HG03097 (cell line): Measurements from ENCODE around the gene COX14.
"Not testable (repeated sequence)": the region's sequence is repeated elsewhere in the genome, so short reads cannot be mapped to it uniquely, and the experiment has no call there.

Source experiments
- ATAC-seq: cut with Tn5 transposase; IDR thresholded peaks from one replicate; pipeline ENCODE4 v1.9.1; 2021; ENCODE audit not compliant: unreplicated experiment, low FRiP score

The COX14 gene

GRCh38 chr12:50107416-50108268 is 4.4 kb upstream of the COX14 start:
- ATAC-seq: no peak

- ATAC-seq: no peak
Measured at GRCh38 chr12:50109319-50109718, 2.7 kb upstream of the COX14 start.

DNA sequence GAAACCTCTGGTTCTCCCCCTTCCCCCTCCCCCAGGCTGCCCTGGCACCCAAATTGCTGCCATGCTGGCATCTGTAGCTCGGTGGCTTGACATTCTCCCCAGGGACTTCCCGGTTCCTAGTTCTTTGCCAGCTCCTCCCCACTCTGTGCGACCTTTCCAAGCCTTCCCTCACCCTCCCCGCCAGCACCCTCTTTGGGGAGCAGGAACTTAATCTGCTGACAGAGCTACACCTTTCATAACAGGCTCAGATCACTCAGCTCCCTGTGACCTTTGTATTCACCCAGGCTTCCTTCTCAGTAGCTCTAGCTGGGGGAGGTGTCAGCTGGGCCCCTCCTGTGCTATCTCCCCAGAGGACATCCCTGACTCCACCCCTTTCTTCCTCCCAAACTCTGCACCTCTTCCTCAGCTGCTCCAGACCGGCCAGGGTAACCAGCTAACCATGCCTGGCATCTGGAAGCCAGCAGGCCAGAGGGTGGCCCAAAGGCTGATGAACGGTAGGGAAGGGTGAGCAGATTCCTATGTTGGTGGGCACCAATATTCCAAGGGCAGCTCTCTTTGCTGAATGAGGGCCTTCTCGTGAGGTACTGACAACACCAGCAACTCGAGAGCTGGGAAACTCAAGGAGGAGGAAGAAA is 1.8 kb upstream of the COX14 start:
- no peak for ATAC-seq

- ATAC-seq: peak; percentile 30
Measured at GRCh38 chr12:50110762-50111351, 1.2 kb upstream of the COX14 start.

GRCh38 chr12:50111395-50111692 is 692 bp upstream of the COX14 start:
- peak; percentile 1 for ATAC-seq

GRCh38 chr12:50112456-50113218 is 601 bp downstream of the COX14 start:
- no peak for ATAC-seq

DNA sequence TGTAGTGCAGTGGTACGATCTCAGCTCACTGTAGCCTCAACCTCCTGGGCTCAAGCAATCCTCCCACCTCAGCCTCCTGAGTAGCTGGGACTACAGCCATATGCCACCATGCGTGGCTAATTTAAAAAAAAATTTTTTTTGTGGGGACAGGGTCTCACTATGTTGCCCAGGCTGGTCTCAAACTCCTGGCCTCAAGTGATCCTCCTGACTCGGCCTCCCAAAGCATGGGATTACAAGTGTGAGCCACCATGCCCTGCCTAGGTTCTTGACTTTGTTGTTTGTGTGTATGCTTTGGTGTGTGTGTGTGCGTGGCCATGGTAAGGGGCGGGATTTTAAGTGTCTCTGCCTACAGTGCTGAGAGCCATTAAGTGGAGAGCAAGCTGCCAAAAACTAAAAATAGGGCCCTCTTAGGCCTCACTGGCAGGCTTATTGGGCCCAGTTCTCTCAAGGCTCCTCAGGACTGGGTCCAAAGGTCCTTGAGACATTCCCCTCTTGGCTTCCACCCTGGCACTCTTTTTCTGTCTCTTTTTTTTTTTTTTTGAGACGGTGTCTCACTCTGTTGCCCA is 5.1 kb downstream of the COX14 start:
- no peak for ATAC-seq

- no peak for ATAC-seq
Measured at GRCh38 chr12:50119387-50119786, 7.4 kb downstream of the COX14 start.

GRCh38 chr12:50120521-50120920 is 8.5 kb downstream of the COX14 start:
- ATAC-seq: no peak

GRCh38 chr12:50120953-50121352 is 8.9 kb downstream of the COX14 start:
- ATAC-seq: no peak

DNA sequence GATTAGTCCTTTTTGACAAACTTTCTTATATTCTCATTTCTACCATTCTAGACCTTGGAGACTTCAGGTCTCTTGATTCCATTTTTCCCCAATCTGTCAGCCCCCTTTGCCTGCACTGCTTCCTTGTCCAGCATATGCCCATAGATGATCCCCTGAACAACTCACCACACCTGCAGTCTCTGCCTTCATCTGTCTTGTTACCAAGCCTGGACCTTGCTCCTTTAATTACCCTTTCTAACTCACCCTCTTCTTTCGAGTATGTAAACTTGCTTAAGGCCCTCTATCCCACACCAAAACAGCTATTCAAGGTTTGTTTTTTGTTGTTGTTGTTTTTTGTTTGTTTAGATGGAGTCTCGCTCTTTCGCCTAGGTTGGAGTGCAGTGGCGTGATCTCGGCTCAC is 9.6 kb downstream of the COX14 start:
- no peak for ATAC-seq

DNA sequence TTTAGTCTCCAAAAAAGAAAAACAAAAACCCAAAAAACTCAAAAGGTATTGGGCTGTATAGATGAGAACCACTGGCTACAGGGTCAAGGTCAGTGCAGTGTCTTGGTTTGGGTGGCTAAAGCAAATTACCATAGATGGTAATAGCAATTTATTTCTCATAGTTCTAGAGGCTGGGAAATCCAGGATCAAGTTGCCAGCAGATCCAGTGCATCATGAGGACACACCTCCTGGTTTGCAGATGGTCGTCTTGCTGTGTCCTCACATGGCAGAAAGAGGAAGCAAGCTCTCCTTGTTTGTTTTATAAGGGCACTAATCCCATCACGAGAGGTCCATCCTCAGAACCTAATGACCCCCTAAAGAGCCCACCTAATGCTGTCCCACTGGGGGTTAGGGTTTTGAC is 11.2 kb downstream of the COX14 start:
- no peak for ATAC-seq

DNA sequence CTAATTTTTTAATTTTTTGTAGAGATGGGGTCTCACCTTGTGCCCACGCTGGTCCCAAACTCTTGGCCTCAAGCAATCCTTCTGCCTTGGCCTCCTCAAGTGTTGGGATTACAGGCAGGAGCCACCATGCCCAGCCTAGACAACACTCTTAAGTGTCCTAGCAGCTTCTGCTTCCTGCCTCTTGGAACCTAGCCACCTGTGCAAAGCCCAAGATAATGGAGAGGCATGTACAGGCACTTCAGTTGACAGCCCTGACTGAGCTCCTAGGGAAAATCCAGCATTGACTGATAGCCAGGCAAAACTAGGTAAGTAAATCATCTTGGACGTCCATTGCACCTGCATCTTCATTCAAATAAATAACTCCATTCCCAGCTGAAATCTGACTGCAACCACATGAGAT is 15.5 kb downstream of the COX14 start:
- ATAC-seq: no peak

DNA sequence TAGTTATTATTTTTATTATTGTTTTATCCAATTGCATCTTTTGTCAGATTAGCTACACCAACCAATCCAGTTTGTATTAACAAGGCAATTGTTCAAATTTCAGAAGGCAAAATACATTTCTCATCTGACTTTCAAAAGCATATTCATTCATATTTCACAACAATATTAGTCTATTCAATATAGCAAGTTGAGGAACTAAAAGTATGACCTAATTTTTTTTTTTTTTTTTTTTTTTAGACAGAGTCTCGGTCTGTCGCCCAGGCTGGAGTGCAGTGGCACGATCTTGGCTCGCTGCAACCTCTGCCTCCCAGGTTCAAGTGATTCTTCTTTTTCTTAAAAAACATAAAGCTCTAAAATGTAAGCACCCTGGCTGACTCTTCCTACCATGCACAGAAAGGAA is 17.3 kb downstream of the COX14 start:
- ATAC-seq: no peak

- no peak for ATAC-seq
Measured at GRCh38 chr12:50132505-50133135, 20.6 kb downstream of the COX14 start.

DNA sequence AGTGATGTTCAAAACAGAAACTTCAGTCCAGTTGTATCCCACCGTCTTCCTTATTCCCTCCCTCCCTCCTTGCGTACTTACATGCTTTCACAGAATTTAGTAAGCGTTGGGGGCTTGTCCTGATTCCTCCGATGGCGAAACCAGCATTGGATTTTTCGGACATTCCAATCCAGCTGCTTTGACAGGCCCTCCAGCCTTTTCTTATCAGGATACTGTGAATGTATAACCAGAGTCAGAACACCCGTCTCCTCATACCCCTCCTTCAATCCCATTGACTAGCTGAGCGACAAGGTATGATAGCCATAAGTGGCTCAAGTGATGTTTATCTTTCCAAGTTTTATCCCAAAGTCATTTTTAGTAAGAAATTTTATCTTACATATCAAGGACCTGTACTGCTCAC is 31.0 kb downstream of the COX14 start:
- no peak for ATAC-seq

- no peak for ATAC-seq
Measured at GRCh38 chr12:50145439-50145838, 33.4 kb downstream of the COX14 start.

DNA sequence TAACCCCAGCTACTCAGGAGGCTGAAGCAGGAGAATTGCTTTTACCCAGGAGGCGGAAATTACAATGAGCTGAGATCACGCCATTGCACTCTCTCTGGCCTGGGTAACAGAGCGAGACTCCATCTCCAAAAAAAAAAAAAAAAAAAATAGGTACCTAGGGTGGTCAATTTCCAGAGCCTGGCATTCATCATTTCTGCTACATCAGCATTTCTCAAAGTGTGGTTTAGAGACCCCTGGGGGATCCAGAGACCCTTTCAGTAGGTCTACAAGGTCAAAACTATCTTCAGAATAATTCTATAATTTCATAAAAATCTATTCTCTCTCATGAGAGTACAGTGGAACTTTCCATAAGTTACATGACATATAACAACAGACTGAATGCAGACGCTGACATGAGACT is 35.2 kb downstream of the COX14 start:
- ATAC-seq: no peak

GRCh38 chr12:50148011-50148410 is 36.0 kb downstream of the COX14 start:
- ATAC-seq: not testable (repeated sequence)

DNA sequence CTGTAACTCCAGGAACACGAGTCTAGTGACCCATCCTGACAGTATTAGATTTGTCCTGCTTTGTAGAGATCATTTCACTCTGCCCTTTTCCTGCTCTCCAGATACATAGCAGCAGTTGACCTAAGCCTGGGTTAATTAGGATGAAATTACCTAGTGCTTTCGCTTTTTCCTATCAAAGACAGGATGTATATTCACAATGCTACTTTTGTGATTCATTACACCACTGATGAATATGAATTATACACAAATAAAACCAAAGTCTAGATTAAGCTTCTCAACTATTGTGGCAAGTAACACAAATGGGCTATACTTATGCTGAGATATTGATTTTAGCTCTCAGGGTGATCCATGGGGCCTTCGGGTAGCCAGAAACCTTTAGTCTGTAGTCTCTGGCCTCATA is 37.3 kb downstream of the COX14 start:
- no peak for ATAC-seq
